ENCODE data around the gene STIP1. TPM values are rescaled to one million over a fixed set of nuclear protein-coding genes. Genes with fewer than 3 reads are reported as not detected.

STIP1 gene
- polyA plus RNA-seq, 1 donor from 2014 or later: 161 TPM

DNA sequence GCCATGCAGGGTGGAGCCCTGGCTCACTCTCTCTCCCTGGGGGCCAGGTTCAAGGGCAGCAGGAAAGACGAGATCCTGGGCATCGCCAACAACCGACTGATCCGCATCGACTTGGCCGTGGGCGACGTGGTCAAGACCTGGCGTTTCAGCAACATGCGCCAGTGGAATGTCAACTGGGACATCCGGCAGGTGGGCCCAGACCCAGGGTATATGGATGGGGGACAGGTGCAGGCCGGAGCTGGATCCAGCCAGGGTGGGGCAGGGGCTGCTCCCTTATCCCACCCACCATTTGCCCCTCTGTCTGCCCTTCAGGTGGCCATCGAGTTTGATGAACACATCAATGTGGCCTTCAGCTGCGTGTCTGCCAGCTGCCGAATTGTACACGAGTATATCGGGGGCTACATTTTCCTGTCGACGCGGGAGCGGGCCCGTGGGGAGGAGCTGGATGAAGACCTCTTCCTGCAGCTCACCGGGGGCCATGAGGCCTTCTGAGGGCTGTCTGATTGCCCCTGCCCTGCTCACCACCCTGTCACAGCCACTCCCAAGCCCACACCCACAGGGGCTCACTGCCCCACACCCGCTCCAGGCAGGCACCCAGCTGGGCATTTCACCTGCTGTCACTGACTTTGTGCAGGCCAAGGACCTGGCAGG, 37.2 kb downstream of the STIP1 start:
- no peak overlapping the region for H3K9ac ChIP-seq (ENCODE audit: low read length)
- no peaks in the 10 kb centered on the region for H4K20me1 ChIP-seq (ENCODE audit: insufficient read depth)
- no peak overlapping the region for H3K27ac ChIP-seq (ENCODE audit: low read length)
- no peaks in the 10 kb centered on the region for H3K27me3 ChIP-seq (ENCODE audit: insufficient read depth, low read depth, low read length)
- no peak overlapping the region for H2AFZ ChIP-seq (ENCODE audit: low read depth, low read length)
- H3K4me2 ChIP-seq (ENCODE audit: low read length): no peak overlapping the region
- H3K36me3 ChIP-seq (ENCODE audit: insufficient read depth, low read length): no peaks in the 10 kb centered on the region
- peaks cover 6% of the 10 kb centered on the region for H3K79me2 ChIP-seq (replicated peaks; ENCODE audit: insufficient read depth, low read length)
- no peak for TF ChIP-seq EZH2 (IDR thresholded peaks at IDR 0.05; ENCODE audit: borderline replicate concordance, insufficient read depth, low read length, poor library complexity, severe bottlenecking)
- TF ChIP-seq EP300 (conservative IDR thresholded peaks at IDR 0.05; ENCODE audit: poor library complexity, severe bottlenecking): no peak
- TF ChIP-seq TAF1 (IDR thresholded peaks at IDR 0.05; ENCODE audit: low read depth): no peak
- no peak for TF ChIP-seq RAD21 (conservative IDR thresholded peaks at IDR 0.05)
- no peak for TF ChIP-seq SMC3 (conservative IDR thresholded peaks at IDR 0.05; ENCODE audit: poor library complexity)
- H3K9me2 ChIP-seq (ENCODE audit: insufficient read depth, low read length): no peaks in the 10 kb centered on the region
- no peaks in the 10 kb centered on the region for H3K9me3 ChIP-seq (ENCODE audit: low read length)
- no peak overlapping the region for H3K4me3 ChIP-seq (ENCODE audit: low read length)
- no peaks in the 10 kb centered on the region for H3F3A ChIP-seq (ENCODE audit: insufficient read depth, low read length, poor library complexity, severe bottlenecking)

GRCh38 chr11:64224151-64224890, 38.4 kb downstream of the STIP1 start:
- no peaks in the 10 kb centered on the region for H4K20me1 ChIP-seq (ENCODE audit: insufficient read depth)
- H3K79me2 ChIP-seq (replicated peaks; ENCODE audit: insufficient read depth, low read length): peaks cover 6% of the 10 kb centered on the region
- H3K4me2 ChIP-seq (ENCODE audit: low read length): no peak overlapping the region
- no peaks in the 10 kb centered on the region for H3F3A ChIP-seq (ENCODE audit: insufficient read depth, low read length, poor library complexity, severe bottlenecking)
- no peak overlapping the region for H3K27ac ChIP-seq (ENCODE audit: low read length)
- no peak for TF ChIP-seq POLR2AphosphoS5 (IDR thresholded peaks at IDR 0.05)
- no peak for TF ChIP-seq MXI1 (conservative IDR thresholded peaks at IDR 0.05; ENCODE audit: poor library complexity, severe bottlenecking)
- TF ChIP-seq EZH2 (IDR thresholded peaks at IDR 0.05; ENCODE audit: borderline replicate concordance, insufficient read depth, low read length, poor library complexity, severe bottlenecking): no peak
- TF ChIP-seq EP300 (conservative IDR thresholded peaks at IDR 0.05; ENCODE audit: poor library complexity, severe bottlenecking): no peak
- TF ChIP-seq CTCF (IDR thresholded peaks at IDR 0.05; ENCODE audit: poor library complexity, severe bottlenecking): no peak
- no peaks in the 10 kb centered on the region for H3K36me3 ChIP-seq (ENCODE audit: insufficient read depth, low read length)
- H3K9me3 ChIP-seq (ENCODE audit: low read length): no peaks in the 10 kb centered on the region
- no peaks in the 10 kb centered on the region for H3K27me3 ChIP-seq (ENCODE audit: insufficient read depth, low read depth, low read length)
- no peak overlapping the region for H2AFZ ChIP-seq (ENCODE audit: low read depth, low read length)
- no peaks in the 10 kb centered on the region for H3K9me2 ChIP-seq (ENCODE audit: insufficient read depth, low read length)
- H3K9ac ChIP-seq (ENCODE audit: low read length): no peak overlapping the region
- no peak overlapping the region for H3K4me3 ChIP-seq (ENCODE audit: low read length)

GRCh38 chr11:64224891-64225607, 39.1 kb downstream of the STIP1 start:
- no peak for TF ChIP-seq CTCF (IDR thresholded peaks at IDR 0.05; ENCODE audit: poor library complexity, severe bottlenecking)
- TF ChIP-seq RAD21 (conservative IDR thresholded peaks at IDR 0.05): no peak
- no peak for TF ChIP-seq EZH2 (IDR thresholded peaks at IDR 0.05; ENCODE audit: borderline replicate concordance, insufficient read depth, low read length, poor library complexity, severe bottlenecking)
- no peak for TF ChIP-seq SMC3 (conservative IDR thresholded peaks at IDR 0.05; ENCODE audit: poor library complexity)
- TF ChIP-seq POLR2AphosphoS5 (IDR thresholded peaks at IDR 0.05): no peak
- TF ChIP-seq, protein P1, sequence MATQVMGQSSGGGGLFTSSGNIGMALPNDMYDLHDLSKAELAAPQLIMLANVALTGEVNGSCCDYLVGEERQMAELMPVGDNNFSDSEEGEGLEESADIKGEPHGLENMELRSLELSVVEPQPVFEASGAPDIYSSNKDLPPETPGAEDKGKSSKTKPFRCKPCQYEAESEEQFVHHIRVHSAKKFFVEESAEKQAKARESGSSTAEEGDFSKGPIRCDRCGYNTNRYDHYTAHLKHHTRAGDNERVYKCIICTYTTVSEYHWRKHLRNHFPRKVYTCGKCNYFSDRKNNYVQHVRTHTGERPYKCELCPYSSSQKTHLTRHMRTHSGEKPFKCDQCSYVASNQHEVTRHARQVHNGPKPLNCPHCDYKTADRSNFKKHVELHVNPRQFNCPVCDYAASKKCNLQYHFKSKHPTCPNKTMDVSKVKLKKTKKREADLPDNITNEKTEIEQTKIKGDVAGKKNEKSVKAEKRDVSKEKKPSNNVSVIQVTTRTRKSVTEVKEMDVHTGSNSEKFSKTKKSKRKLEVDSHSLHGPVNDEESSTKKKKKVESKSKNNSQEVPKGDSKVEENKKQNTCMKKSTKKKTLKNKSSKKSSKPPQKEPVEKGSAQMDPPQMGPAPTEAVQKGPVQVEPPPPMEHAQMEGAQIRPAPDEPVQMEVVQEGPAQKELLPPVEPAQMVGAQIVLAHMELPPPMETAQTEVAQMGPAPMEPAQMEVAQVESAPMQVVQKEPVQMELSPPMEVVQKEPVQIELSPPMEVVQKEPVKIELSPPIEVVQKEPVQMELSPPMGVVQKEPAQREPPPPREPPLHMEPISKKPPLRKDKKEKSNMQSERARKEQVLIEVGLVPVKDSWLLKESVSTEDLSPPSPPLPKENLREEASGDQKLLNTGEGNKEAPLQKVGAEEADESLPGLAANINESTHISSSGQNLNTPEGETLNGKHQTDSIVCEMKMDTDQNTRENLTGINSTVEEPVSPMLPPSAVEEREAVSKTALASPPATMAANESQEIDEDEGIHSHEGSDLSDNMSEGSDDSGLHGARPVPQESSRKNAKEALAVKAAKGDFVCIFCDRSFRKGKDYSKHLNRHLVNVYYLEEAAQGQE (IDR thresholded peaks at IDR 0.05; ENCODE audit: borderline replicate concordance): no peak
- TF ChIP-seq TAF1 (IDR thresholded peaks at IDR 0.05; ENCODE audit: low read depth): no peak
- no peak for TF ChIP-seq EP300 (conservative IDR thresholded peaks at IDR 0.05; ENCODE audit: poor library complexity, severe bottlenecking)
- no peak for TF ChIP-seq MXI1 (conservative IDR thresholded peaks at IDR 0.05; ENCODE audit: poor library complexity, severe bottlenecking)

More at GRCh38 chr11:64224891-64225607, 39.1 kb downstream of the STIP1 start:
- Histone ChIP-seq H3K27me3 (ENCODE audit: insufficient read depth, low read depth, low read length) (no peaks in the 10 kb centered on the region), H4K20me1 (ENCODE audit: insufficient read depth) (no peaks in the 10 kb centered on the region), H3K4me2 (ENCODE audit: low read length) (peak overlapping the region; percentile 68), H3K36me3 (ENCODE audit: insufficient read depth, low read length) (no peaks in the 10 kb centered on the region), H3K27ac (ENCODE audit: low read length) (no peak overlapping the region), H3K9me2 (ENCODE audit: insufficient read depth, low read length) (no peaks in the 10 kb centered on the region), H3K9me3 (ENCODE audit: low read length) (no peaks in the 10 kb centered on the region), H3K9ac (ENCODE audit: low read length) (peak overlapping the region; percentile 83), H3K79me2 (replicated peaks; ENCODE audit: insufficient read depth, low read length) (peaks cover 6% of the 10 kb centered on the region), H2AFZ (ENCODE audit: low read depth, low read length) (no peak overlapping the region), H3K4me3 (ENCODE audit: low read length) (peak overlapping the region; percentile 84), H3F3A (ENCODE audit: insufficient read depth, low read length, poor library complexity, severe bottlenecking) (no peaks in the 10 kb centered on the region)
